ENCODE data around the gene NRG2.

NRG2 gene

GRCh38 chr5:139861021-139861888 lies 181.8 kb downstream of the NRG2 start:
- Histone ChIP-seq H3K27me3 (ENCODE audit: control insufficient read depth, insufficient read depth, low read length) (no peaks in the 10 kb centered on the region), H3K4me3 (ENCODE audit: low read length) (no peak overlapping the region), H3K36me3 (ENCODE audit: control insufficient read depth, insufficient read depth, low read length) (no peaks in the 10 kb centered on the region), H3K9ac (ENCODE audit: low read length) (no peak overlapping the region), H3K4me1 (ENCODE audit: control insufficient read depth, insufficient read depth, low read length) (peaks cover 7% of the 10 kb centered on the region), H3K27ac (ENCODE audit: low read depth, low read length) (no peak overlapping the region)

DNA sequence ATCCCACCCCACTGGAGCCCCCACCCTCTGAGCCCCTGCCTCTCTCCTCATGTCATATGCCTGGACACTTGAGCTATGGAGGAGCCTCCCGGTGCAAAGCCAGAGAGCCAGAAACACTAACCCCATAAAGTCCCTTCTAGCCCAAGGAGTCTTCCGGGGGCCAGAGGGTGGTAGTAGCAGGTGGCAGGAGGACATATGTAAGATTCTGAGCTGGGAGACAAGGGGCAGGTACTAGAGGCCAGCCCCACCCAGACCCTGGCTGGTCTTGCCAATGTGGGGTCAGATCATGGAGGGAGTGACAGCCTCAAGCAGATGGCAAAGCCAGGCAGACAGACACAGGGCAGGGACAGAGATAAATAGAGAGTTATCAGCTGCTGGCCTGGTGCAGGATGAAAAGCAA lies 184.1 kb downstream of the NRG2 start:
- H3K9ac ChIP-seq (ENCODE audit: low read length): no peak overlapping the region
- H3K4me3 ChIP-seq (ENCODE audit: low read length): no peak overlapping the region
- H3K27ac ChIP-seq (ENCODE audit: low read depth, low read length): no peak overlapping the region
- no peaks in the 10 kb centered on the region for H3K36me3 ChIP-seq (ENCODE audit: control insufficient read depth, insufficient read depth, low read length)
- H3K4me1 ChIP-seq (ENCODE audit: control insufficient read depth, insufficient read depth, low read length): peaks cover 7% of the 10 kb centered on the region
- no peaks in the 10 kb centered on the region for H3K27me3 ChIP-seq (ENCODE audit: control insufficient read depth, insufficient read depth, low read length)

GRCh38 chr5:139856714-139857113 lies 186.4 kb downstream of the NRG2 start:
- no peaks in the 10 kb centered on the region for H3K36me3 ChIP-seq (ENCODE audit: control insufficient read depth, insufficient read depth, low read length)

GRCh38 chr5:139855946-139856540 lies 187.1 kb downstream of the NRG2 start:
- Histone ChIP-seq H3K4me3 (ENCODE audit: low read length) (no peak overlapping the region), H3K27me3 (ENCODE audit: control insufficient read depth, insufficient read depth, low read length) (no peaks in the 10 kb centered on the region), H3K27ac (ENCODE audit: low read depth, low read length) (no peak overlapping the region), H3K36me3 (ENCODE audit: control insufficient read depth, insufficient read depth, low read length) (no peaks in the 10 kb centered on the region), H3K9ac (ENCODE audit: low read length) (no peak overlapping the region), H3K4me1 (ENCODE audit: control insufficient read depth, insufficient read depth, low read length) (no peaks in the 10 kb centered on the region)

More at GRCh38 chr5:139856714-139857113, 186.4 kb downstream of the NRG2 start:
- no peaks in the 10 kb centered on the region for H3K27me3 ChIP-seq (ENCODE audit: control insufficient read depth, insufficient read depth, low read length)
- H3K27ac ChIP-seq (ENCODE audit: low read depth, low read length): no peak overlapping the region
- H3K4me1 ChIP-seq (ENCODE audit: control insufficient read depth, insufficient read depth, low read length): no peaks in the 10 kb centered on the region
- no peak overlapping the region for H3K9ac ChIP-seq (ENCODE audit: low read length)
- no peak overlapping the region for H3K4me3 ChIP-seq (ENCODE audit: low read length)

GRCh38 chr5:139855451-139855850 lies 187.6 kb downstream of the NRG2 start:
- Histone ChIP-seq H3K4me1 (ENCODE audit: control insufficient read depth, insufficient read depth, low read length) (no peaks in the 10 kb centered on the region), H3K27me3 (ENCODE audit: control insufficient read depth, insufficient read depth, low read length) (no peaks in the 10 kb centered on the region), H3K9ac (ENCODE audit: low read length) (no peak overlapping the region)

GRCh38 chr5:139854953-139855352 lies 188.1 kb downstream of the NRG2 start:
- H3K27ac ChIP-seq (ENCODE audit: low read depth, low read length): no peak overlapping the region
- no peak overlapping the region for H3K9ac ChIP-seq (ENCODE audit: low read length)
- H3K36me3 ChIP-seq (ENCODE audit: control insufficient read depth, insufficient read depth, low read length): no peaks in the 10 kb centered on the region
- H3K27me3 ChIP-seq (ENCODE audit: control insufficient read depth, insufficient read depth, low read length): no peaks in the 10 kb centered on the region
- no peaks in the 10 kb centered on the region for H3K4me1 ChIP-seq (ENCODE audit: control insufficient read depth, insufficient read depth, low read length)
- H3K4me3 ChIP-seq (ENCODE audit: low read length): no peak overlapping the region

More at GRCh38 chr5:139855451-139855850, 187.6 kb downstream of the NRG2 start:
- no peak overlapping the region for H3K27ac ChIP-seq (ENCODE audit: low read depth, low read length)
- no peaks in the 10 kb centered on the region for H3K36me3 ChIP-seq (ENCODE audit: control insufficient read depth, insufficient read depth, low read length)
- H3K4me3 ChIP-seq (ENCODE audit: low read length): no peak overlapping the region

DNA sequence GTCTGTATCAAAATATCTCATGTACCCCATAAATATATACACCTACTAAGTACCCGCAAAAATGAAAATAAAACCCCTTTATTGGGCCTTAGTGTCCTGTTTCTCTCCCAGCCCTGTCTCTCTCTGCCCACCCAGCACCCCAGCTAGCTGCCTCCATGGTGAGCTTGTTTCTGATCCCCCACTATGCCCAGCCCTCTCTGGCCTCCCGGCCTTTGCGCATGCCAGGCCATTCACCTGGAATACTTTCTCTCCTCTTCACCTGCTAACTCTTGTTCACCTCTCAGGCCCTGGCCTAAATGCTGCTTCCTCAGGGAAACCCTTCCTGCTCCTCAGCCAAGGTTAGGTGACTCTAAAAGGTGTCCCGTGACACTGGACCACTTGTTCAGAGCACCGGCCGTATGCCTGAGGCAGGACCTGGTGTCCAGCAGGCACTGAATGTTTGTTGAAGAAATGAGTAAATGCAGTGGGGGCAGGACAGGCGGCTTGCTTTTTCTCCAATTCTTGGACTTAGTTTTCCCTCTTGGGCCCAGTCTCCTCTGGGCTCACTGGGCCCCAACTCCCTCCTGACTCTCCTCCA lies 189.0 kb downstream of the NRG2 start:
- Histone ChIP-seq H3K27ac (ENCODE audit: low read depth, low read length) (no peak overlapping the region), H3K4me3 (ENCODE audit: low read length) (no peak overlapping the region), H3K4me1 (ENCODE audit: control insufficient read depth, insufficient read depth, low read length) (no peaks in the 10 kb centered on the region), H3K36me3 (ENCODE audit: control insufficient read depth, insufficient read depth, low read length) (no peaks in the 10 kb centered on the region), H3K9ac (ENCODE audit: low read length) (no peak overlapping the region), H3K27me3 (ENCODE audit: control insufficient read depth, insufficient read depth, low read length) (no peaks in the 10 kb centered on the region)

- Histone ChIP-seq H3K36me3 (ENCODE audit: control insufficient read depth, insufficient read depth, low read length) (no peaks in the 10 kb centered on the region), H3K27ac (ENCODE audit: low read depth, low read length) (no peak overlapping the region), H3K4me1 (ENCODE audit: control insufficient read depth, insufficient read depth, low read length) (no peaks in the 10 kb centered on the region), H3K27me3 (ENCODE audit: control insufficient read depth, insufficient read depth, low read length) (peaks cover 2% of the 10 kb centered on the region), H3K4me3 (ENCODE audit: low read length) (no peak overlapping the region), H3K9ac (ENCODE audit: low read length) (no peak overlapping the region)
Observed at GRCh38 chr5:139852696-139853095, 190.4 kb downstream of the NRG2 start.

- Histone ChIP-seq H3K36me3 (ENCODE audit: control insufficient read depth, insufficient read depth, low read length) (no peaks in the 10 kb centered on the region), H3K4me1 (ENCODE audit: control insufficient read depth, insufficient read depth, low read length) (no peaks in the 10 kb centered on the region), H3K27ac (ENCODE audit: low read depth, low read length) (no peak overlapping the region), H3K27me3 (ENCODE audit: control insufficient read depth, insufficient read depth, low read length) (peaks cover 4% of the 10 kb centered on the region), H3K4me3 (ENCODE audit: low read length) (no peak overlapping the region), H3K9ac (ENCODE audit: low read length) (no peak overlapping the region)
Observed at GRCh38 chr5:139851558-139851957, 191.5 kb downstream of the NRG2 start.

DNA sequence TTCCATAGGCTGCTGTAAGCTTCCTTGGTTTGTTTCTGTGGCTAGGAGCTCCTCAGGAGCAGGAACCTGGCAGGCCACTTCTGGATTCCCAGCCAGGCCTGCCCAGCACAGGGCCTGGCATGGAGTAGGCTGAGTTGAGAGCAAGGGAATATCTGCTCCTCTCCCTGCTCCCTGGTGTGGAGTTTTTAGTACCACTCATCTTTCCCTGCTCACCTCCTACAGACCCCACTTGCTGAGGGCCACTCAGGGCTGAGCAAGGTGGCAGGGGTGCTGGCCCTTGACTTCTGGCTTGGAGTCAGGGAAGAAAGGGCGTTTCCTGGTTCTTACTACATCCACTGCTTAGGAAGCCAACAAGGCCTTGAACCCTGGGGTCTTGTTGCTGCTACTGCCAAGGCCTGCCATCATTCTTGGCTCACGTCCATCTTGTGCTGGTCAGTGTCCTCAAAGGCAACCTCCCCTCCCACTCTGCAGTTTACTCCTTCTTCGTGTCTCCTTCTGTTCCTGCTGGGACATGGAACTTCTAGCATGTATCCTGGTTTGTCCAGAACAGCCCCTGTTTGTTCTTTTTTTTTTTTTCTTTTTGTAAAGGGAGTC lies 192.6 kb downstream of the NRG2 start:
- no peak overlapping the region for H3K27ac ChIP-seq (ENCODE audit: low read depth, low read length)
- H3K27me3 ChIP-seq (ENCODE audit: control insufficient read depth, insufficient read depth, low read length): peaks cover 4% of the 10 kb centered on the region
- H3K4me1 ChIP-seq (ENCODE audit: control insufficient read depth, insufficient read depth, low read length): no peaks in the 10 kb centered on the region
- H3K36me3 ChIP-seq (ENCODE audit: control insufficient read depth, insufficient read depth, low read length): no peaks in the 10 kb centered on the region
- no peak overlapping the region for H3K4me3 ChIP-seq (ENCODE audit: low read length)
- no peak overlapping the region for H3K9ac ChIP-seq (ENCODE audit: low read length)

DNA sequence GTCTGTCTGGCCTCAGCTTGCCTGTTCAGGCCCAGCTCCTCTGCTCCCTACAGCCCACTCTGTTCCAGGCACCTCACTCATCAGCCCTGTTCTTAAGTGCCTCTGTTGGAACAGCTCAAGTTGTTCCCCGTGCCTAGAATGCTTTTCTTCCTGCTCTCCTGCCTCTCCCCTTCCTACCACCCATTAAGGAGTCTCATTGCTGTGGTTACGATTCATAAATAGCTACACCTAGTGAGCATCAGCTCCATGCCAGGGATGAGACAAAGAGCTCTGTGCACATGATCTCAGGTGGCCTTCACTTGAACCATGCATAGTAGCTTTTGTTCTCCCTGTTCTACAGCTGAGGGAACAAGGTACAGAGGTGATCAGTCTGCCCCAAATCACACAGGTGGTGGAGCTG lies 193.2 kb downstream of the NRG2 start:
- H3K4me3 ChIP-seq (ENCODE audit: low read length): no peak overlapping the region
- H3K27ac ChIP-seq (ENCODE audit: low read depth, low read length): no peak overlapping the region
- no peaks in the 10 kb centered on the region for H3K4me1 ChIP-seq (ENCODE audit: control insufficient read depth, insufficient read depth, low read length)
- H3K9ac ChIP-seq (ENCODE audit: low read length): no peak overlapping the region
- H3K27me3 ChIP-seq (ENCODE audit: control insufficient read depth, insufficient read depth, low read length): peaks cover 4% of the 10 kb centered on the region
- no peaks in the 10 kb centered on the region for H3K36me3 ChIP-seq (ENCODE audit: control insufficient read depth, insufficient read depth, low read length)

- H3K9ac ChIP-seq (ENCODE audit: low read length): no peak overlapping the region
- H3K4me1 ChIP-seq (ENCODE audit: control insufficient read depth, insufficient read depth, low read length): no peaks in the 10 kb centered on the region
- H3K27ac ChIP-seq (ENCODE audit: low read depth, low read length): no peak overlapping the region
- H3K27me3 ChIP-seq (ENCODE audit: control insufficient read depth, insufficient read depth, low read length): peaks cover 4% of the 10 kb centered on the region
- H3K36me3 ChIP-seq (ENCODE audit: control insufficient read depth, insufficient read depth, low read length): no peaks in the 10 kb centered on the region
- no peak overlapping the region for H3K4me3 ChIP-seq (ENCODE audit: low read length)
Observed at GRCh38 chr5:139849501-139849900, 193.6 kb downstream of the NRG2 start.

All from rectal smooth muscle tissue (tissue), 1 donor.